Neural cell (in vitro differentiated cells): ENCODE results near the gene MYO1D. TPM values are rescaled to one million over a fixed set of nuclear protein-coding genes. Genes with fewer than 3 reads are reported as not detected.

Source experiments
- H2AFZ ChIP-seq: fragments of 200-600, 300-800 bp; sonication (generic), shearing (Covaris generic); 2 replicates; pipeline ENCODE4 v1.6.0; 2014; ENCODE audit warnings: low read depth, mild to moderate bottlenecking, antibody characterized with exemption, low read length, moderate library complexity
- H3F3A ChIP-seq: fragments of 200-600 bp; shearing (Covaris generic); 2 replicates; pipeline ENCODE4 v1.6.1; 2016; ENCODE audit warnings: mild to moderate bottlenecking, moderate library complexity, mixed read lengths, antibody characterized with exemption, low read length; ENCODE audit not compliant: insufficient read depth, poor library complexity, severe bottlenecking
- H3K27ac ChIP-seq: fragments of 200-600, 300-800 bp; sonication (generic), shearing (Covaris generic); 2 replicates; pipeline ENCODE4 v1.5.1; 2014; ENCODE audit warnings: mild to moderate bottlenecking, low read length, moderate library complexity
- H3K27me3 ChIP-seq: fragments of 300-800, 200-600 bp; sonication (generic), shearing (Covaris generic); 2 replicates; pipeline ENCODE4 v1.6.0; 2014; ENCODE audit warnings: mild to moderate bottlenecking, low read depth, low read length, moderate library complexity; ENCODE audit not compliant: insufficient read depth
- H3K36me3 ChIP-seq: fragments of 300-800, 200-600 bp; sonication (generic), shearing (Covaris generic); 2 replicates; pipeline ENCODE4 v1.5.1; 2014; ENCODE audit warnings: mild to moderate bottlenecking, antibody characterized with exemption, low read length, moderate library complexity; ENCODE audit not compliant: insufficient read depth
- H3K4me2 ChIP-seq: fragments of 300-800, 200-600 bp; sonication (generic), shearing (Covaris generic); 2 replicates; pipeline ENCODE4 v1.6.0; 2014; ENCODE audit warnings: mild to moderate bottlenecking, low read length
- H3K4me3 ChIP-seq: fragments of 300-800, 200-600 bp; sonication (generic), shearing (Covaris generic); 2 replicates; pipeline ENCODE4 v1.5.1; 2014; ENCODE audit warnings: mild to moderate bottlenecking, low read length, moderate library complexity
- H3K79me2 ChIP-seq: fragments of 200-600 bp; shearing (Covaris generic); replicated peaks from 2 replicates; pipeline ENCODE4 v1.6.0; 2014; ENCODE audit warnings: mild to moderate bottlenecking, low read length, moderate library complexity; ENCODE audit not compliant: insufficient read depth
- H3K9ac ChIP-seq: fragments of 300-800, 200-600 bp; sonication (generic), shearing (Covaris generic); 2 replicates; pipeline ENCODE4 v1.6.1; 2016; ENCODE audit warnings: mild to moderate bottlenecking, low read length, mixed read lengths
- H3K9me2 ChIP-seq: fragments of 200-600 bp; shearing (Covaris generic); 2 replicates; pipeline ENCODE4 v1.6.1; 2016; ENCODE audit warnings: mild to moderate bottlenecking, low read length, mixed read lengths; ENCODE audit not compliant: insufficient read depth
- H3K9me3 ChIP-seq: fragments of 200-600, 300-800 bp; sonication (generic), shearing (Covaris generic); 2 replicates; pipeline ENCODE4 v1.6.1; 2016; ENCODE audit warnings: mild to moderate bottlenecking, mixed run types, low read length, moderate library complexity, mixed read lengths
- H4K20me1 ChIP-seq: fragments of 200-600 bp; shearing (Covaris generic); 2 replicates; pipeline ENCODE4 v1.6.1; 2016; ENCODE audit warnings: mild to moderate bottlenecking, mixed run types; ENCODE audit not compliant: insufficient read depth
- CTCF ChIP-seq: fragments of 450-650 bp; IDR thresholded peaks from 2 replicates; pipeline ENCODE4 v1.5.1; 2014; ENCODE audit warnings: antibody characterized with exemption, mild to moderate bottlenecking, moderate library complexity; ENCODE audit not compliant: poor library complexity, severe bottlenecking
- EP300 ChIP-seq: fragments of 450-650 bp; conservative IDR thresholded peaks from 2 replicates; pipeline ENCODE4 v1.6.1; 2014; ENCODE audit warnings: antibody characterized with exemption, mild to moderate bottlenecking, moderate library complexity; ENCODE audit not compliant: poor library complexity, severe bottlenecking
- EZH2 ChIP-seq: fragments of 200-600, 300-800 bp; shearing (Covaris generic), sonication (generic); IDR thresholded peaks from 2 replicates; pipeline ENCODE4 v1.6.1; 2014; ENCODE audit warnings: antibody characterized with exemption, low read length, borderline replicate concordance, mild to moderate bottlenecking; ENCODE audit not compliant: insufficient read depth, poor library complexity, severe bottlenecking
- MXI1 ChIP-seq: fragments of 450-650 bp; conservative IDR thresholded peaks from 2 replicates; pipeline ENCODE4 v1.6.1; 2014; ENCODE audit warnings: antibody characterized with exemption, mild to moderate bottlenecking; ENCODE audit not compliant: poor library complexity, severe bottlenecking
- POLR2AphosphoS5 ChIP-seq: IDR thresholded peaks from 2 replicates; pipeline ENCODE4 v1.6.1; 2012
- RAD21 ChIP-seq: fragments of 450-650 bp; conservative IDR thresholded peaks from 2 replicates; pipeline ENCODE4 v1.6.1; 2014; ENCODE audit warnings: antibody characterized with exemption, mild to moderate bottlenecking, moderate library complexity
- REST ChIP-seq: IDR thresholded peaks from 2 replicates; pipeline ENCODE4 v1.6.1; 2012; ENCODE audit warnings: borderline replicate concordance
- SMC3 ChIP-seq: fragments of 450-650 bp; conservative IDR thresholded peaks from 2 replicates; pipeline ENCODE4 v1.6.1; 2014; ENCODE audit warnings: antibody characterized with exemption, mild to moderate bottlenecking, moderate library complexity; ENCODE audit not compliant: poor library complexity
- TAF1 ChIP-seq: IDR thresholded peaks from 2 replicates; pipeline ENCODE4 v1.6.1; 2012; ENCODE audit warnings: low read depth
- polyA plus RNA-seq: library from polyadenylated mRNA; depleted of rRNA; stranded (reverse); fragments of >200 nt; gene quantifications from 2 replicates; pipeline ENCODE4 v1.2.3, GENCODE V29; 2014

Gene MYO1D
- polyA plus RNA-seq, 1 donor from 2014 or later = 10.7 TPM

- no peaks in the 10 kb centered on the region for H3K36me3 ChIP-seq
- H2AFZ ChIP-seq = no peak overlapping the region
- H3F3A ChIP-seq = no peaks in the 10 kb centered on the region
- H3K4me3 ChIP-seq = no peak overlapping the region
- no peaks in the 10 kb centered on the region for H3K9me3 ChIP-seq
- H3K4me2 ChIP-seq = no peak overlapping the region
- H3K79me2 ChIP-seq = no peaks in the 10 kb centered on the region
- H3K27me3 ChIP-seq = no peaks in the 10 kb centered on the region
- no peaks in the 10 kb centered on the region for H3K9me2 ChIP-seq
- H3K9ac ChIP-seq = no peak overlapping the region
- H3K27ac ChIP-seq = no peak overlapping the region
- H4K20me1 ChIP-seq = no peaks in the 10 kb centered on the region
- TF ChIP-seq CTCF (no peak), SMC3 (no peak), MXI1 (no peak), REST (no peak), POLR2AphosphoS5 (no peak), RAD21 (no peak), TAF1 (no peak), EP300 (no peak), EZH2 (no peak)
These were observed 145.2 kb downstream of the MYO1D start for GRCh38 chr17:32731556-32732295.

GRCh38 chr17:32727681-32728080, 149.2 kb downstream of the MYO1D start:
- H3K27me3 ChIP-seq = no peaks in the 10 kb centered on the region
- no peaks in the 10 kb centered on the region for H3K36me3 ChIP-seq
- no peaks in the 10 kb centered on the region for H3F3A ChIP-seq
- no peak overlapping the region for H3K4me2 ChIP-seq
- H3K4me3 ChIP-seq = no peak overlapping the region
- no peaks in the 10 kb centered on the region for H3K9me2 ChIP-seq
- H3K27ac ChIP-seq = no peak overlapping the region
- TF ChIP-seq SMC3 = no peak
- no peak for TF ChIP-seq EZH2
- TF ChIP-seq CTCF = no peak
- TF ChIP-seq EP300 = no peak
- no peak for TF ChIP-seq POLR2AphosphoS5
- TF ChIP-seq MXI1 = no peak
- TF ChIP-seq RAD21 = no peak
- no peaks in the 10 kb centered on the region for H3K9me3 ChIP-seq
- H4K20me1 ChIP-seq = no peaks in the 10 kb centered on the region
- H2AFZ ChIP-seq = no peak overlapping the region
- no peak overlapping the region for H3K9ac ChIP-seq
- no peaks in the 10 kb centered on the region for H3K79me2 ChIP-seq
